ENCODE measurements around the gene STUB1.

GRCh38 chr16:723695-724094 is 43.5 kb downstream of the STUB1 start:
- TF ChIP-seq, protein P1, sequence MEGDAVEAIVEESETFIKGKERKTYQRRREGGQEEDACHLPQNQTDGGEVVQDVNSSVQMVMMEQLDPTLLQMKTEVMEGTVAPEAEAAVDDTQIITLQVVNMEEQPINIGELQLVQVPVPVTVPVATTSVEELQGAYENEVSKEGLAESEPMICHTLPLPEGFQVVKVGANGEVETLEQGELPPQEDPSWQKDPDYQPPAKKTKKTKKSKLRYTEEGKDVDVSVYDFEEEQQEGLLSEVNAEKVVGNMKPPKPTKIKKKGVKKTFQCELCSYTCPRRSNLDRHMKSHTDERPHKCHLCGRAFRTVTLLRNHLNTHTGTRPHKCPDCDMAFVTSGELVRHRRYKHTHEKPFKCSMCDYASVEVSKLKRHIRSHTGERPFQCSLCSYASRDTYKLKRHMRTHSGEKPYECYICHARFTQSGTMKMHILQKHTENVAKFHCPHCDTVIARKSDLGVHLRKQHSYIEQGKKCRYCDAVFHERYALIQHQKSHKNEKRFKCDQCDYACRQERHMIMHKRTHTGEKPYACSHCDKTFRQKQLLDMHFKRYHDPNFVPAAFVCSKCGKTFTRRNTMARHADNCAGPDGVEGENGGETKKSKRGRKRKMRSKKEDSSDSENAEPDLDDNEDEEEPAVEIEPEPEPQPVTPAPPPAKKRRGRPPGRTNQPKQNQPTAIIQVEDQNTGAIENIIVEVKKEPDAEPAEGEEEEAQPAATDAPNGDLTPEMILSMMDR (IDR thresholded peaks at IDR 0.05) = no peak
- TF ChIP-seq EP300 (IDR thresholded peaks at IDR 0.05) = no peak

All from tibial nerve (tissue), 4 donors.